GM19023 (cell line): ENCODE data around the gene TTC21A.
A peak's percentile ranks its signal among the peaks of the same experiment; 100 is the strongest.

Source experiments
- ATAC-seq: cut with Tn5 transposase; IDR thresholded peaks from one replicate; pipeline ENCODE4 v1.9.1; 2021; ENCODE audit warnings: mild to moderate bottlenecking, moderate library complexity; ENCODE audit not compliant: unreplicated experiment

The TTC21A gene

DNA sequence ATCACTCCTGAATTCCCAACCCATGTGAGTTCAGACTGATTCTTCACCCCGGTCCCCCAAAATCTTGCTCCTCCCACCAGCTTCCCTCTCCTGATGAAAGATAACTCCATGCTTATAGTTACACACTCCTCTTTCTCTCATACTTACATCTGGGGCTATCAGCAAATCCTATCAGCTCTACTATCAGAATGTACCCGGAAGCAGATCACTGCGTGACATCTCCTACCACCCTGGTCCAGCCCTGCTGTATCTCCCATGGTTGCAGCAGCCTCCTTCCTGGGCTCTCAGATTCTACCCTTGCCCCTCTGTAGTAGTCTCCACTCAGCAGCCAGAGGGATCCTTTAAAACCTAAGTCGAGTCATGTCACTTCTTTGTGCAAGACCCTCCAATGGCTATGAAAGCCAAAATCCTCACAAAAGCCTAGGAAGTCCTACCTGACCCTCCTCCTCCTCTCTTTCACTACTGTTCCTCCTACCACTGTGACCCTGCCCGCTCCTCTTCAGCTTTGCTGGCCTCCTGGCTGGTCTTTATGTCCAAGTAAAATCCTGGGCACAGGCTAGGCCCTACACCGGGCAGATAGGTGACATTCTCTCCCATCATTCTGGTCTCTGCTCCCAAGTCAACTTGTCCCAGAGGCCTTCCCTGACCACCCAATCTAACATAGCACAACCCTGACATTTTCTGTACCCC is 68.7 kb downstream of the TTC21A start:
- no peak for ATAC-seq

DNA sequence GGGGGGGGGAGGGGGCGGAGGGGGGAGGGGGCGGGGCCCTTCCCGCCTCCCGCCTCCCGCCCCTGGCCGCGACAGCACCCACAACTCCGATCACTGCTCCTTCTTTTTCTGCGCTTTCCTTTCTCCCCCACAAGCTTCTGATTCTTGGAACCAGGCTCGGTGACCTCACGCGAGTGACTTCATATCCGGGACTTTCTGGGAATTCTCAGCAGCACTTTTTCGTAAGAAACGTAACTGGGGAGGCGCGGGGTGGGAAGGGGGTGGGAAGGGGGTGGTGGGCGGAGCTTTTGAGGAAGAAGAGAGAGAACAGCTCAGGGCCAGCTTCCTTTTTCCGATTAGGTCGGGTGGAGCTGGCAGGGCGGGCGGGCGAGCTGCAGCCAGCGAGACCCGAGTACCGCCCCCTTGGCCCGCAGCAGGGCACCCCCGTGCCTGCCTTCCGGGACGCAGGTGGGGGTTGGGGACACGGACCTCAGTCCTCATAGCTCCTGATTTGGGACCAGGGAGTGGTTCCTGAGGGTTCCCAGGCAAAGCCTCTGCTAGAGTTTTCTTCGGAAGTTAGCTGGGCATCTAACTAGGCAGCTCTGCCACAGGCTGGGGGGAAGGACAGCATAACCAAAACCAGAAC is 70.3 kb downstream of the TTC21A start:
- peak; percentile 29 for ATAC-seq

DNA sequence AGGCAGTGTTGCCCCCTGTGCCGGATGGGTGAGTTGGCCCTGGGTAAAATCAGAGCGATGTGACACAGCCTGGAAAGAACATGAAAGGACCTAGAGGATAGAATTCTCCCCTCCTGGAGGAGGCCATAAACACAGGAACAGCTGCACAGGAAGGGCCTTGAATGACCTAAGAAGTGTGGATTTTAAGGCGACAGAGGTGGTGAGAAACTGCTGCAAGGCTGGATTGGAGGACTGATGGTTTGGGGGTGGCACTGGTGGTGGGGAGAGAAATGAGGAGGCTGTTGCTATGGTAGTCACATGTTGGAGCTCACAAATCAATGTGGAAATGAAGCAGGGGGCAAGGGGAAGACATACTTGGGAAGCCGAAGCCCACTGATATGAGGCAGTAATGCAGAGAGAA is 71.1 kb downstream of the TTC21A start:
- no peak for ATAC-seq

DNA sequence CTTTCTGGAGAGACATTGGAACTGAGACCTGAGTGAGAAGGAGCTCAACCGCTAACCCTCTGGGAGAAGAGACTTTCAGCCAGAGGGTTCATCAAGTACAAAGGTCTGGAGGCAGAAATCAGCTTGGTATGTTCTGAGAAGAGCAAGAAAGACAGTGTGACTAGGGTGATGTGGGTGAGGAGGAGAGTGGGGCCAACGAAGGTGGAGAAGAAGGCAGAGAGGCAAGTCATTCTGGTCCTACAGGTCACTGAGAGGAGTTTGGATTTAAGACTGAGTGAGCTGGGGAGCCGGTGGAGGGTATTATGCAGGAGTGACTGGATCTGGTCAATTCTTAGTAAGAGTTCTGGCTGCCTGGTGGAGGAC is 72.7 kb downstream of the TTC21A start:
- ATAC-seq: no peak

DNA sequence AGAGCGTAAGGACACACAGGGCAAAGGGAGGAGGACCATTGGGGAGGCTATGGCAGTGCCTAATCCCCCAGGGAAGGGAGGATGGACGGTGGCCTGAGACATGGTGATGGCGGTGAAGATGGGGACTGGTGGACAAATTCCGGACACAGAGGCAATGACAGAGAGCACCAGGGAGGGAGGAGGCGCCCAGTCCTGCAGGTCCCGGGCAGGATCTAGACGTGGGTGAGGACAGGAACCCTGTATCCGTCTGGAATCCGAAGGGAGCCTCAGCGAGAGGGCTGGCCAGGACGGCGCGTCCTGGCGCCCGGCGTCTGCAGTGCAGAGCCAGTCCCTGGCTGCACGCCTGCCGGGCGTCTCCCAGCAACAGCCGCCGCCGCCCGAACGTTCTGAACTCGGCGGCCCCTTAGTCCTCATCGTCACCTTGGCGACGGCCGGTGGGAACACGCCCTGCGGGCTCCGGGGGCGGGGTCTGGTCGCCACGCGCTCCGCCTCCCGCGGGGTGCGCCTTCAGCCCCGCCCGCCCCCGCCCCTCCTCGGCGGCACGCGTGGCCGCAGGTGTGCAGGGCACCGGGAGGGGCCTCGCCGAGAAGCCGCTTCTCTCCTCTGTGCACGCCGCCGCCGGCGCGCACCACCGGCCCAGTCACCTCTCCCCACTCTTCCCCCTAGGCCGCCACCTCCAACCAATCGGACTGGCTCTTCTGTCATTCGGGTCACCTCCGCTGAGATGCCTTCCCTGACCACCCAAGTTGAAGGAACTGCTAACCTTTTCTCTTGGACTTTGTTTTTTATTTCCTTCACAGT is 73.3 kb downstream of the TTC21A start:
- peak; percentile 94 for ATAC-seq

DNA sequence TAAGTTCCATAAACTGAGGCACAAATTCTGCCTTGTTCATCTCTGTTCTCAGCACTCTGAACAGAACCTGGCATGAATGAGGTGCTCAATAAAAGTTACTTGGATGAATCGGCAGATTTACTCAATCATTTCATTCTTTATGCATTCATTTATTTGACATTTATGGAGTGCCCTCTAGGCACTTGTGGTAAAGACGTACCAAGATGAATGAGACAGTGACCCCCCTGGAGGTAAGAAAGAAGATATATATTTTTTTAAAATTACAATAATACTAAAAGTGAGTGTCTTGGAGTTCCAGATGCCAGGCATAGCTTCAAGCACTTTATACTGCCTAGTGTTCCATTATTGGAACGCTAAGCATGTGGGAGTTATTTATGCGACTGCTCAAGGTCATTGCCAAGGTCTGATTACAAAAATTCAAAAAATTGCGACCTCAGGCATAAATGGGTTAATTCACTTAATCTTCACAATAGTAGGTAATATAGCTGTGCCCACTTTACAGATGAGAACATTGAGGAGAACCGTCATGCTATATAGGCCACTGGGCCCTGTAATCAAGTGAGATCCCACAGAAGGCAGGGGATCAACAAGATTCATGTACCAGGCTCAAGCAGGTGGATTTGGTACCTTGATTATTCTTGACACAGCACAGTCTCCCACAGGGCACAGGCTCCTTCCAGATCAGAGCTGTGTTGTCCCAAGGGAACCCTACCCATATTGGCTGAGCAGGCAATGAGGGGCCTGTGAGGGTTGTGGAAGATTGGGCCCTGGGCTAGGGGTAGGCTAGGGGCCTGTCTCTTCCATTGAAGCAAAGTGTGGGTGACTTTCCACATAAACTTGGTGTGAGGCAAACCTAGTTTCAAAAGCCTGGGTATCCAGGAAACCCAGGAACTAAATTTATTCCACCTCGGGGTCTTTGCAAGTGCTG is 74.2 kb downstream of the TTC21A start:
- ATAC-seq: no peak

DNA sequence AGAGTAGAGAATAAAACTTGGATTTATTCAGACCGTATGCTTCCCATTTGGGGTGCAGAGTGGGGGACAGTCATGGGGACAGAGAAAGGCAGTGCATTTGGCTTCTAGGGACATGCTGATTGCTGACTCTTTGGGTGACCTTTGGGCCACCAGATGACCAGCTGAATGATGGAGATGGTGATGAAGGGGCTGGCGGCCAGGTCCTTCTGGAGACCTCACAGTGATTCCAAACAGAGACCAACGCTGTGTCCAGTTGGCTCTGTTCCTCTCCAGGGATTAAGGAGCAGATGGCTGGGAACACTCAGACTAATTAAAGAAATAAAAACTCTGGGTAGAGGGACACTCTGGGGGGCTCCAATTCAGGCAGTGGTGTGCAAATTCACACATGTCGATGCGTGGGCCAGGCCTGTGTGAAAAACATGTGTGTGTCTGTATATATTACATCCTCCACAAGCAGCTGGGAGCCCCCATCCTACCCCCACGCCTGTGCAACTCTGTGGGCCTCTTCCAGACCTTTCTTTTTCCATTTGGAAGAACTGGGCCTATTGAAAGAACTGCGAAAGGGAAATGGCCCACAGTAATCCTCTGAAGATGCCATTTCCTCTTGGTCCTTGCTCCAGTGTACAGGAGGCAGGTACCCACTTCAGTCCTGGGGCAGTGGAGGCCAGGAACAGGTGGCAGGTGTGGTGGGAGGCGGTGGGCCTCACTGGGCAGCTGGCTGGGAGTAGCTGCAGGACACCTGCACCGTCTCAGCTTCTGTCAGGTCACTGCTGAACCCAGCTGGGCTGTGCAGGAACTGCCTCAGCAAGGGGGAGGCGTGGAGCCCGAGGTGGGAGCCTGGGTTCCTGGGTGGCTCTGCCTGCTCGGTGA is 76.0 kb downstream of the TTC21A start:
- no peak for ATAC-seq

DNA sequence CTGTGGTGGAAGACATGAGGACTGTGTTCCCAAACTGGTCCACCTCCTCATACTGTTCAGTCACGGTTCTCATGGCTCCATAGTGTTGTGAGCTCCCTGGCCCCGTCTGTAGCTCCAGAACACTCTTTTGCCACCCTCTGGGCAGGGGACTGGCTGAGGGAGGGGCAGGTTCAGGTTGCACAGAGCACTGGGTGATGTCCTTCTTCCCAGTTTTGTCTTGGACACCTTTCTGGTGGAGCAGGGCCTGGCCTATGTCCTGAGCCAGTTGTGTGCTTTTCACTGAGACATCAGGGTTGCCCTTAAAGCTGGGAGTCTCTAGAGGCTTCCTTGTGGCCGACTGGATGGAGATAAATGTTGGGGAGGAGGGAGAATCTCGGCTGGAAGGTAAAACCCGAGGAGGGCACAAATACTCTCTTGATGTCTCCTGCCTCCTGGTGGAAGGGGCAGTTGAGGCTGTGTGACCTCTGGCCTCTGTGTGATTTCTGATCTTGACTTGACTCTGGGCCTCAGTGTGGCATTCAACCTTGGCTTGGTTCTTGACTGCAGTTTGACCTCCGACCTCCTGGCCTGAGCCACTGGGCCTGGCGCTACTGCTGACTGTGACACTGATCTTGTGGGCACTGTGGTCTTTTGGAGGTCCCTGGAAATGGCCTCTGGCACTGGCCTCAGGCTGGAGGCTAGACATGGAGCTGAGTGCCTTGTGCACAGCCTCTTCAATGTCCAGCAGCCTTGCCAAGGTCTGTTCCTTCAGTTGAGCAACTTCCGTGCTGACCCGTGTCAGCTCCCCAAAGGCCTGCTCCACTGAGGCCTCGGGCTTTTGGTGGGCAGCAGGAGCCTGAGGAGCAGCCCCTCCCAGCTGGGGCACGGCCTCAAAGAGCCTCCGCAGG is 76.8 kb downstream of the TTC21A start:
- ATAC-seq: no peak

DNA sequence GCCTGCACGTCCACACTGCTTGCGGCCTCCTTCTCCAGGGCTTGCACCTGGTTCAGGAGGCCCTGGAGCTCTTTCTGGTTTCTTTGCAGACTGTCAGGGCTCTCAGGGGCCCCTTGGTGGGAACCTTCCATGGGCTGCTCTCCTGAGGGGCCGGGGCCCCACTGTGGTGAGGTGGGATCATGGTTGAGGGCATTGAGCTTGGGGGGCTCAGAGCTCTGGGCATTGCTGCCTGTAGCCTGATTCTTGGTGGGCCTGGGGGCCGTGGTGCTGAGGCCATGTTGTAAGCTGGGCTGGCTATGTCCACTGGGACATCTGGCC is 77.4 kb downstream of the TTC21A start:
- no peak for ATAC-seq

DNA sequence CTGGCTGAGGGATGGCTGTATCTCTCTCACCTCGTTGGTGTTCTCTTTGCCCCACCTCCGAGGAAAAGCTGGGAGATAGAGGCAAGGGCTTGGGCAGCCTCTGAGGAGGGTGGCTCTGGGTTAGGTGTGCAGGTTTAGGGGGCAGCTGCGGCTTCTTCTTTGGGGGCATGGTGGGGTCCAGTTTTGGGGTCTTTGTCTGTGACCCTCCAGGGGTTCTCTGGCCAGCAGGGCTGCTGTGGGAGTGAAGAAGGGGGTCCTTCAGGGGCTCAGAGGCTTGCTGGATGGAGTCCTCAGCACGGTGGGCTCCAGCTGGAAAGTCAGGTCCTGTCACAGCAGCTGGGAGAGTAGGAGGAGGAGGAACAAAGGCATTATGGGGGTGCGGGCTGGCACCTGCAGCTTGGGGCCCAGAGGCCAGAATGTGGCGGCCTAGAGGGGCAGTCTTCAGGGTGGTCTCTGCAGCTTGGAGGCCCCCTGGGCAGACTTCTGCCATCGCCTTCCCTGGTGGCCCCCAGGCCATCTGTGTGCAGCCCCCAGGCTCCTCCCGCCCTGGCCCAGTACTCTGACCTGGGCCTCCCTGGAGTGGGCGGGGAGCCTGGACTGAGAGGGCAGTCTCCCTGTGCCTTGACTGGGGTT is 78.0 kb downstream of the TTC21A start:
- no peak for ATAC-seq

DNA sequence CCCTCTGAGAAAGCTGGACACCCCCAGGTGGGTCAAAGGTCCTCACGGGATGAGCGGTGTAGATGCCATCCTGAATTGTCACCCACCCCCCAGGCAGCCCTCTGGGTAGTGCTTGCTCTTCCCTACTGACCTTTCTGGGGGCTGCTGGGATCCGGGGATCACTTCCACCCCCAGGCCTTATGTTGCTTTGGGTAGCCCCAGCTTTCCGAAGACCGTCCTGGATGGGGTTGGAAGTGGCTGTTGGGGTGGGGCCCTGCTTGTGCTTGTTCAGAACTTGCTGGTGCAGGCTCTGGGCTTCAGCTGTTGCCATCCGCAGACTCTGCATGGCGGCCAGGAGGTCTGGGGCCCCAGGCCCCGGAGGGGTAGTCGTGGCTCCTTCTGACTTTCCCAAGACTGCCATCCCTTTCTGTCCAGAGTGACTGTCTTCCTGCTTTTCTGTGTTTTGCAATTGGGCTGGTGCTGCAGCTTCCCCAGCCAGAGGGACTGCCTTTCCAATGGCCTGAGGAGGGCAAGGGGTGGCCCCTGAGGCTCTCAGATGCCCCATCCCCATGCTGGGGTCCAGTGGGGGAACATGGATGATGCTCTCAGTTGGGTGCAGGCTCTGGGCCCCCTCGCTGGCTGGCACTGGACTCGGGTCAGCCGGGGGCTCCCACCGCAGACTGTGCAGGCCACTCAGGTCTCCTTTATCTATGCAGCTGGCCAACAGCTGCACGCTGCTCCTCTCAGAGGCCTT is 78.6 kb downstream of the TTC21A start:
- no peak for ATAC-seq

DNA sequence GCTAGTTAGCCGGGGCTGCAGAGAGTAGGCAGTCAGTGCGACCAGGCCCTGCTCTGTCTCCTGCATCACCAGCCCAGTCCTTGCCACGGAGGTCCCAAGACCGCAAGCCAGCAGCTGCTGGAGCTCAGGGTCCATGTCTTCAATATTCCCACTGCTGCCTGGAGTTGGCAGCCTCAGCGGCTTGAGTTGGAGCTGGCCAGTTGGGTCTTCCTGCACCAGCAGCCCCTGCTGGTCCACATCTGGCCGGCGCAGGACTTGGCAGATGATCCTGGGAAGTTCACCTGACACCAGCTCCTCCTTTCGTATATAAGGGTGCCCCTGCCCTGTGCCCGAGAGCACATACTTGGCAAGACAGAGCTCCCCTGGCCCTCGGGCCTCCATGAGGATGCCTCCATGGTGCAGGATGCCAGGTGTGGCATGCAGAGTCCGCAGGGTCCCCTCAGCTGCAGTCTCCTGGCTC is 79.2 kb downstream of the TTC21A start:
- ATAC-seq: no peak

DNA sequence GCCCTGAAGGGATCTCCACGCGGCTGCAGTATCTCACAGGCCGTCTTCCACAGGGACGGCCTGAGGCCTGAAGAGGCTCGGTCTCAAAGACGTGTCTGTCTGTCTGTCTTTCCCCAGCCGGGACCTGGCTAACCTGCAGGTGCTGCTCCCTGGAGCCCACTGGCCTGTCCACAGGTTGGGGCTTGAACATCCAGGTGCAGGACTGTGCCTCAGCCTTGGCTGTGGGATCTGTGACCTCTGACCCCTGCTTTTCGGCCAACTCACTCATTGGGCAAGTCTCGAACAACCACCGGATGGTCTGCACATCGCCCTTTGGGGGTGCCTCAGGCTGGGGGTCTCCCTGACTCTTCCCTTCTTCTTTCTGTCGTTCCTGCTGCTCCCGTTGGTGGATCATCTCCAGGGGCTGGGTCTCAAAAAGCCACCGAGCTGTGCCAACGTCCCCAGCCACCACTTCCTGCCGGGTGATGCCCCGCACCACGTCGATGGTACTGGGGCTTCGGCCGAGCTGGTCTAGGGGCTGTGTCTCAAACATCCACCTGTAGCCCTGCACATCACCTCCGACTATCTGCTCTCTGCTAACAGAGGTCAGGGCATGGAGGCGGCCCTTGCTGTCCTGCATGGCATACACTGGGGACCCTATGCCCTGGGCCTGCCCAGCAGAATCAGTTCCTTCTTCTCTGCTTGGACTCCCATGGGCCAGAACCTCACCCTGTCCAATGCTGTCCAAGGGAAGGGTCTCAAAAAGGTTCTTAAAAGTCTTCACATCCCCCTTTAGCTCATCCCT is 80.1 kb downstream of the TTC21A start:
- no peak for ATAC-seq
